Keratinocyte (primary cell): ENCODE data around the gene TUSC2. TPM values are rescaled to one million over a fixed set of nuclear protein-coding genes. Genes with fewer than 3 reads are reported as not detected.

ENCODE experiments used
- DNase-seq: peaks from one replicate; pipeline ENCODE4 v3.0.0-alpha.2; 2011; ENCODE audit warnings: low read depth, missing footprints, low spot score
- FAIRE-seq: peaks from 2 replicates; lab custom pipeline; 2011; peaks lifted over from hg19 to GRCh38; lab: Jason Lieb, UNC
- H2AFZ ChIP-seq: 2 replicates; pipeline ENCODE4 v1.6.0; 2012; ENCODE audit warnings: low read length, control low read depth, inconsistent platforms; ENCODE audit not compliant: control insufficient read depth
- H3K27ac ChIP-seq: 2 replicates; pipeline ENCODE4 v1.5.1; 2011; ENCODE audit warnings: low read length; ENCODE audit not compliant: control insufficient read depth, insufficient read depth
- H3K27me3 ChIP-seq: 3 replicates; pipeline ENCODE4 v1.6.0; 2011; ENCODE audit warnings: low read length; ENCODE audit not compliant: control insufficient read depth, insufficient read depth; ENCODE audit errors: extremely low read depth
- H3K36me3 ChIP-seq, 2 experiments: 2 replicates in 1 of 2; 3 replicates in 1 of 2; pipeline ENCODE4 v1.5.1; 2011; ENCODE audit warnings: low read length in 2 of 2, mild to moderate bottlenecking in 1 of 2; ENCODE audit not compliant: control insufficient read depth in 2 of 2, insufficient read depth in 2 of 2; ENCODE audit errors: extremely low read depth in 1 of 2
- H3K4me1 ChIP-seq: 3 replicates; pipeline ENCODE4 v1.5.1; 2011; ENCODE audit warnings: low read length; ENCODE audit not compliant: control insufficient read depth, insufficient read depth; ENCODE audit errors: extremely low read depth
- H3K4me2 ChIP-seq: 3 replicates; pipeline ENCODE4 v1.6.0; 2011; ENCODE audit warnings: low read depth, low read length; ENCODE audit not compliant: control insufficient read depth, insufficient read depth; ENCODE audit errors: extremely low read depth
- H3K4me3 ChIP-seq, 3 experiments: fragments of 200-600 bp in 1 of 3; sonication (generic) in 1 of 3; 2 replicates in 2 of 3; 3 replicates in 1 of 3; pipeline ENCODE4 v1.5.1; 2011 to 2016; ENCODE audit warnings: low read length in 3 of 3, mild to moderate bottlenecking in 3 of 3, control low read depth in 2 of 3, inconsistent platforms in 1 of 3, low read depth in 1 of 3, mixed read lengths in 1 of 3, mixed run types in 1 of 3, moderate library complexity in 1 of 3; ENCODE audit not compliant: control insufficient read depth in 2 of 3, insufficient read depth in 2 of 3; ENCODE audit errors: extremely low read depth in 1 of 3
- H3K79me2 ChIP-seq: 2 replicates; pipeline ENCODE4 v1.6.0; 2012; ENCODE audit warnings: low read length; ENCODE audit not compliant: control insufficient read depth, insufficient read depth
- H3K9ac ChIP-seq: 3 replicates; pipeline ENCODE4 v1.6.0; 2011; ENCODE audit warnings: low read length; ENCODE audit not compliant: control insufficient read depth, insufficient read depth; ENCODE audit errors: extremely low read depth
- H3K9me1 ChIP-seq: 3 replicates; pipeline ENCODE4 v1.6.0; 2011; ENCODE audit warnings: low read length; ENCODE audit not compliant: control insufficient read depth, insufficient read depth; ENCODE audit errors: extremely low read depth
- H3K9me3 ChIP-seq: 2 replicates; pipeline ENCODE4 v1.5.1; 2012; ENCODE audit warnings: low read depth, low read length; ENCODE audit not compliant: control insufficient read depth
- H4K20me1 ChIP-seq: 3 replicates; pipeline ENCODE4 v1.6.0; 2011; ENCODE audit warnings: low read length; ENCODE audit not compliant: control insufficient read depth, insufficient read depth; ENCODE audit errors: extremely low read depth
- CTCF ChIP-seq, 3 experiments: IDR thresholded peaks in 1 of 3; conservative IDR thresholded peaks in 1 of 3; optimal IDR thresholded peaks in 1 of 3; 2 replicates in 2 of 3; 3 replicates in 1 of 3; pipeline versions ENCODE3 to v1.5.1; 2011; ENCODE audit warnings: low read length in 3 of 3, mild to moderate bottlenecking in 3 of 3, moderate library complexity in 2 of 3, control low read depth in 1 of 3, inconsistent platforms in 1 of 3; ENCODE audit not compliant: insufficient read depth in 2 of 3; ENCODE audit errors: extremely low read depth in 1 of 3
- EZH2 ChIP-seq: IDR thresholded peaks from one replicate; pipeline ENCODE4 v1.6.1; 2012; ENCODE audit warnings: inconsistent platforms, mild to moderate bottlenecking, low read length, moderate library complexity
- dilution Hi-C: fragments of 300-500 bp; cut with MboI; formaldehyde crosslinking; loops from one replicate; pipeline ENCODE4 v1.7.0; 2020; ENCODE audit warnings: low sequenced_read_pairs; ENCODE audit not compliant: extremely low pct_ligation_motif_present
- polyA plus RNA-seq, 5 experiments: library from polyadenylated mRNA; depleted of rRNA in 3 of 5; stranded (reverse) in 3 of 5; stranded (forward) in 1 of 5; unstranded in 1 of 5; fragments of >200 nt; gene quantifications; 1 replicate in 1 of 5; 2 replicates in 3 of 5; 3 replicates in 1 of 5; pipeline versions ENCODE4 v1.2.1 to v1.2.3, GENCODE V29; 2011 to 2012; ENCODE audit warnings: missing spikeins in 2 of 5, low read depth in 1 of 5, low replicate concordance in 1 of 5

The TUSC2 gene
- polyA plus RNA-seq, 1 donor (not counting 4 experiments of a cell fraction or from before 2014, with no cell fraction given) = 30.5 TPM

- Histone ChIP-seq H3K9ac (peak overlapping the region; percentile 76), H3K4me3 (peak overlapping the region; percentile 13 to 67 (median 48)), H3K36me3 (peaks cover 0 to 4% of the 10 kb centered on the region in 2 experiments), H3K4me1 (peaks cover 34% of the 10 kb centered on the region), H3K9me3 (no peaks in the 10 kb centered on the region), H3K27me3 (no peaks in the 10 kb centered on the region), H3K79me2 (peaks cover 9% of the 10 kb centered on the region), H4K20me1 (no peaks in the 10 kb centered on the region), H2AFZ (no peak overlapping the region), H3K9me1 (peaks cover 4% of the 10 kb centered on the region), H3K4me2 (peak overlapping the region; percentile 79), H3K27ac (peak overlapping the region; percentile 97)
- TF ChIP-seq EZH2 = no peak
- TF ChIP-seq CTCF (optimal IDR thresholded peaks at IDR 0.05 in 1 of 3, IDR thresholded peaks at IDR 0.05 in 1 of 3, conservative IDR thresholded peaks at IDR 0.05 in 1 of 3; ENCODE audit: extremely low read depth in 1 of 3, insufficient read depth in 2 of 3, low read length in 3 of 3) = no peak
- DNase-seq (no peak), FAIRE-seq (no peak)
- dilution Hi-C loops = no loop called here
Measured at GRCh38 chr3:50299638-50299928, 28.4 kb downstream of the TUSC2 start.

GRCh38 chr3:50298836-50299637, 29.0 kb downstream of the TUSC2 start, which contains the start of the genes HYAL3 and NAA80:
TSS of gene HYAL3 (minus strand) at chr3:50299405. CDS start at chr3:50295602, 3,803 bp downstream.
TSS of gene NAA80 (minus strand) at chr3:50299405. CDS start at chr3:50297463, 1,942 bp downstream.
- no peaks in the 10 kb centered on the region for H4K20me1 ChIP-seq
- H3K27me3 ChIP-seq = no peaks in the 10 kb centered on the region
- peak within 1 kb of the TSS; percentile 76 to 97 (median 94) for H3K4me3 ChIP-seq
- peaks cover 0 to 4% of the 10 kb centered on the region in 2 experiments for H3K36me3 ChIP-seq
- TF ChIP-seq CTCF (optimal IDR thresholded peaks at IDR 0.05 in 1 of 3, IDR thresholded peaks at IDR 0.05 in 1 of 3, conservative IDR thresholded peaks at IDR 0.05 in 1 of 3; ENCODE audit: extremely low read depth in 1 of 3, insufficient read depth in 2 of 3, low read length in 3 of 3) (peak in 2 of 3 experiments; percentile 41 to 48), EZH2 (no peak)
- H2AFZ ChIP-seq = peak within 1 kb of the TSS; percentile 94
- FAIRE-seq (no peak), DNase-seq (peak; percentile 100)
- H3K9me1 ChIP-seq = peaks cover 3% of the 10 kb centered on the region
- H3K79me2 ChIP-seq = peaks cover 9% of the 10 kb centered on the region
- no peaks in the 10 kb centered on the region for H3K9me3 ChIP-seq
- peak within 1 kb of the TSS; percentile 97 for H3K27ac ChIP-seq
- dilution Hi-C loops = no loop called here
- H3K4me2 ChIP-seq = peak within 1 kb of the TSS; percentile 94
- peaks cover 32% of the 10 kb centered on the region for H3K4me1 ChIP-seq
- H3K9ac ChIP-seq = peak within 1 kb of the TSS; percentile 95
